Kidney (tissue), 14 donors: ENCODE data around the gene PCNX2. TPM values are rescaled to one million over a fixed set of nuclear protein-coding genes. Genes with fewer than 3 reads are reported as not detected.

ENCODE experiments used
- DNase-seq, 5 donors: peaks; one replicate each; pipeline ENCODE4 v3.0.0-alpha.2; 2013 to 2020
- FAIRE-seq: peaks from 2 replicates; lab custom pipeline; 2012; peaks lifted over from hg19 to GRCh38; lab: Jason Lieb, UNC
- H3K27ac ChIP-seq, 2 donors: one replicate each; pipeline ENCODE4 v1.7.0; 2013; ENCODE audit warnings: low read depth in 2 of 2, low read length in 2 of 2, inconsistent platforms in 1 of 2
- H3K27me3 ChIP-seq: one replicate; pipeline ENCODE4 v1.7.1; 2013; ENCODE audit warnings: low read length, inconsistent platforms; ENCODE audit not compliant: control insufficient read depth, insufficient read depth
- H3K36me3 ChIP-seq, 3 donors: one replicate each; pipeline versions ENCODE4 v1.7.0 to v1.7.1; 2013; ENCODE audit warnings: low read length in 3 of 3, control low read depth in 1 of 3, inconsistent platforms in 1 of 3; ENCODE audit not compliant: insufficient read depth in 3 of 3, control insufficient read depth in 2 of 3
- H3K4me1 ChIP-seq, 3 donors: one replicate each; pipeline versions ENCODE4 v1.7.0 to v1.7.1; 2013; ENCODE audit warnings: low read length in 3 of 3, inconsistent platforms in 1 of 3, low read depth in 1 of 3; ENCODE audit not compliant: control insufficient read depth in 2 of 3, insufficient read depth in 2 of 3
- H3K4me3 ChIP-seq, 3 donors: one replicate each; pipeline versions ENCODE4 v1.7.0 to v1.8.1; 2013; ENCODE audit warnings: low read length in 3 of 3, control low read depth in 1 of 3, inconsistent platforms in 1 of 3
- H3K9ac ChIP-seq, 3 donors: one replicate each; pipeline versions ENCODE4 v1.7.0 to v1.7.1; 2013; ENCODE audit warnings: low read length in 3 of 3, control low read depth in 1 of 3, inconsistent platforms in 1 of 3
- H3K9me3 ChIP-seq, 3 donors: one replicate each; pipeline versions ENCODE4 v1.7.0 to v1.7.1; 2013; ENCODE audit warnings: low read length in 3 of 3, control low read depth in 1 of 3, inconsistent platforms in 1 of 3; ENCODE audit not compliant: control insufficient read depth in 2 of 3, insufficient read depth in 1 of 3
- intact Hi-C: fragments of 100-400 bp; cut with DNase I; formaldehyde crosslinking; loops from one replicate; pipeline ENCODE4 v1.11.1; 2022
- polyA plus RNA-seq: library from polyadenylated mRNA; stranded (reverse); fragments of 350-450 nt; fragmentation: Illumina TruSeq; extraction: RNeasy Lipid Tissue Mini Kit (QIAGEN cat#74804); gene quantifications from one replicate; pipeline ENCODE4 v1.2.3, GENCODE V29; 2014; ENCODE audit warnings: low read depth, low replicate concordance; ENCODE audit not compliant: insufficient read depth
- total RNA-seq: library from RNA; stranded (reverse); fragmentation: NEBNext Ultra II Directional; extraction: Animal tissue kit (Norgen Biotek cat#: 25700); gene quantifications from one replicate; pipeline ENCODE4 v1.2.1, GENCODE V29; 2021
- TF ChIP-seq, protein P1 (sequence below): IDR thresholded peaks from 3 replicates; pipeline ENCODE4 v1.5.1; 2012; ENCODE audit warnings: mild to moderate bottlenecking, moderate library complexity, borderline replicate concordance; ENCODE audit not compliant: insufficient read depth; ENCODE audit errors: extremely low read depth
- donor health status: control.
- donor health status: control.
- donor health status: control.
- donor health status: control.
- donor health status: control.
- donor health status: DM: yes; HTN: yes; CAD: no.
- donor health status: Normal renal cell carcinoma (clear cell type).

PCNX2 gene
- total and polyA plus RNA-seq, 2 donors from 2014 or later, result 5.2 to 29.2 TPM

GRCh38 chr1:232954594-232955365, 340.7 kb downstream of the PCNX2 start:
- H3K9me3 ChIP-seq, result peaks cover 0 to 5% (median 0%) of the 10 kb centered on the region in 3 donors
- H3K27ac ChIP-seq, result no peak overlapping the region
- TF ChIP-seq, protein P1, sequence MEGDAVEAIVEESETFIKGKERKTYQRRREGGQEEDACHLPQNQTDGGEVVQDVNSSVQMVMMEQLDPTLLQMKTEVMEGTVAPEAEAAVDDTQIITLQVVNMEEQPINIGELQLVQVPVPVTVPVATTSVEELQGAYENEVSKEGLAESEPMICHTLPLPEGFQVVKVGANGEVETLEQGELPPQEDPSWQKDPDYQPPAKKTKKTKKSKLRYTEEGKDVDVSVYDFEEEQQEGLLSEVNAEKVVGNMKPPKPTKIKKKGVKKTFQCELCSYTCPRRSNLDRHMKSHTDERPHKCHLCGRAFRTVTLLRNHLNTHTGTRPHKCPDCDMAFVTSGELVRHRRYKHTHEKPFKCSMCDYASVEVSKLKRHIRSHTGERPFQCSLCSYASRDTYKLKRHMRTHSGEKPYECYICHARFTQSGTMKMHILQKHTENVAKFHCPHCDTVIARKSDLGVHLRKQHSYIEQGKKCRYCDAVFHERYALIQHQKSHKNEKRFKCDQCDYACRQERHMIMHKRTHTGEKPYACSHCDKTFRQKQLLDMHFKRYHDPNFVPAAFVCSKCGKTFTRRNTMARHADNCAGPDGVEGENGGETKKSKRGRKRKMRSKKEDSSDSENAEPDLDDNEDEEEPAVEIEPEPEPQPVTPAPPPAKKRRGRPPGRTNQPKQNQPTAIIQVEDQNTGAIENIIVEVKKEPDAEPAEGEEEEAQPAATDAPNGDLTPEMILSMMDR, result no peak
- no peaks in the 10 kb centered on the region for H3K27me3 ChIP-seq
- intact Hi-C loops, result no loop called here
- peaks cover 0 to 8% (median 2%) of the 10 kb centered on the region in 3 donors for H3K4me1 ChIP-seq
- H3K4me3 ChIP-seq, result no peak overlapping the region
- no peak for DNase-seq
- no peak overlapping the region for H3K9ac ChIP-seq
- FAIRE-seq, result no peak
- H3K36me3 ChIP-seq, result peaks cover 2 to 11% (median 6%) of the 10 kb centered on the region in 3 donors

DNA sequence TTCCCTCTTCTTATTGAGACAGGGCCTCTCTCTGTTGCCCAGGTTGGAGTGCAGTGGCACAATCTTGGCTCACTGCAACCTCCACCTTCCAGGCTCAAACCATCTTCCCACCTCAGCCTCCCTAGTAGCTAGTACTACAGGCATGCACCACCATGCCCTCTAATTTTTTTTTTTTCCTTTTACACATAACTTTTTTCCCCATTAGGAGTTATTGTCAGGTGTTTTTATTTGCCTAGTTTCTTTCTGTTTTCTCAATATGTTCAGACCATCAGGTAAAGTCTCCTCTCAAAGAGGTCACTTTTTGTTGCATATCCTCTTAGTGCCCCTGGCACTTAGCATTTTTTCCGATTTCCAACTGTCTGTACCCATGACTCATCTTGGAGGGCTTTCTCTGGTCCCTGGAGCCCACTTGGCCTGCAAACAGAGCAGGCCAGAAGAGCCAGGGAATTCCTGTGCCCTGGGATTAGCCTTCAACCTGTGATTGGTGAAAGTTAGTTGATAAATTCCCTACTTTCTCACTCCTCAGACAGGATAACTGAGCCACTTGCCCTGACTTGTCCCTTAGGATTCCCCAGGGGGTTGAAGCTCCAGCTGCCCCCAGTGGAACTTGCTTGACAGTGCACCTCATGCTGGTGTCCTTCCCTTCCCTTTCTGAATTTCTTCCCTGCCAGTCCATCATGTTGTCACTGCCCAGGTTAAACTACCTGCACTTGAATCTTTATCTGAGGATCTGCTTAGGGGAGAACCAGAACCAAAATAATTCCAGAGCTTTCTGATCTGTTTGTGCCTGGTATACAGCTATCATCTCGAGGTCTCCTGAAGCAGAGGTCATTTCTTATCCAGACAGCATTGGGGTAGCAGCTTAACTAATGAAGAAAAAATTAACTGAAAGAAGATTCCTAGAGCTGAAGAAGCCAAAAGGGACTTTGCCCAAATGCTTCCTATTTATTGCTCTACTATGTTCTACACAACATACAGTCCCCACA, 342.7 kb downstream of the PCNX2 start:
- TF ChIP-seq, protein P1, result peak; percentile 38
- Histone ChIP-seq H3K4me3 (no peak overlapping the region), H3K9me3 (no peaks in the 10 kb centered on the region), H3K36me3 (peaks cover 0 to 2% (median 2%) of the 10 kb centered on the region in 3 donors), H3K9ac (no peak overlapping the region), H3K4me1 (peaks cover 0 to 10% (median 4%) of the 10 kb centered on the region in 3 donors), H3K27me3 (no peaks in the 10 kb centered on the region), H3K27ac (no peak overlapping the region)
- DNase-seq, result peak in 2 of 5 donors; percentile 17 to 36
- FAIRE-seq, result no peak
- intact Hi-C loops, result no loop called here

DNA sequence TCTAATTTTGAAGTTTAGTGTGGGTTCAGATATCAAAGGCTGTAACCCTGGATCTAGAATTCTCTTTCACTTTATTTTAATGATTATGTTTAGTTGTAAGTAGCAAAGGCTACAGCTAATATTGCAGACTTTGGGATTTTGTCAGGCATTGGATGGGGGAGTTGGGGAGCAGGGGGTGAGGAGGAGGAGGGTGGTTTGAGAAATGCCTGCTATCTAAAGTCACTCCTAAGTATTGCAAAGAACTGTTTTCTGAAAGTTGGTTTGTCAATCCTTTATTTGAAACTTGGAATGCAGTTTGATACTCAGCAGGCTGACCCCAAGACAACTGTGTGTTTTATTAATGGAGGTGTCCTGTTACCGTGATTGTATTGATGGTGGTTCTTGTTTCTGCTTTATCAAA, 343.9 kb downstream of the PCNX2 start:
- Histone ChIP-seq H3K27me3 (no peaks in the 10 kb centered on the region), H3K4me1 (peaks cover 0 to 10% (median 4%) of the 10 kb centered on the region in 3 donors), H3K36me3 (peaks cover 0 to 2% (median 0%) of the 10 kb centered on the region in 3 donors), H3K9me3 (no peaks in the 10 kb centered on the region), H3K27ac (no peak overlapping the region), H3K4me3 (peak overlapping the region; percentile 80 to 98 (median 95)), H3K9ac (peak overlapping the region in 2 of 3 donors; percentile 36 to 92)
- TF ChIP-seq, protein P1, result no peak
- FAIRE-seq (no peak), DNase-seq (no peak)
- intact Hi-C loops, result no loop called here
